ENCODE data around the gene ZNF782.
"Not testable (repeated sequence)": the region's sequence is repeated elsewhere in the genome, so short reads cannot be mapped to it uniquely, and the experiment has no call there.

The ZNF782 gene

GRCh38 chr9:96852676-96853075 is 1.6 kb downstream of the ZNF782 start:
- H3K9ac ChIP-seq (ENCODE audit: low read length in 2 of 2): peak overlapping the region in 1 of 2 donors; percentile 73
- H3K27me3 ChIP-seq (ENCODE audit: control insufficient read depth in 1 of 2, insufficient read depth in 2 of 2, low read length in 2 of 2): no peaks in the 10 kb centered on the region
- H3K4me3 ChIP-seq (ENCODE audit: low read length in 2 of 2): peak overlapping the region; percentile 75 to 88

GRCh38 chr9:96844040-96844439 is 10.3 kb downstream of the ZNF782 start:
- no peak overlapping the region for H3K27ac ChIP-seq (ENCODE audit: low read length)
- no peaks in the 10 kb centered on the region for H3K27me3 ChIP-seq (ENCODE audit: control insufficient read depth in 1 of 2, insufficient read depth in 2 of 2, low read length in 2 of 2)
- peaks cover 4 to 7% of the 10 kb centered on the region in 2 donors for H3K36me3 ChIP-seq (ENCODE audit: control insufficient read depth in 2 of 2, insufficient read depth in 2 of 2, low read length in 2 of 2)
- H3K9ac ChIP-seq (ENCODE audit: low read length in 2 of 2): no peak overlapping the region
- H3K4me3 ChIP-seq (ENCODE audit: low read length in 2 of 2): no peak overlapping the region
- H3K9me3 ChIP-seq (ENCODE audit: control insufficient read depth in 2 of 2, low read length in 2 of 2): no peaks in the 10 kb centered on the region
- no peaks in the 10 kb centered on the region for H3K4me1 ChIP-seq (ENCODE audit: control insufficient read depth, insufficient read depth, low read length)

More at GRCh38 chr9:96852676-96853075, 1.6 kb downstream of the ZNF782 start:
- peaks cover 11% of the 10 kb centered on the region for H3K4me1 ChIP-seq (ENCODE audit: control insufficient read depth, insufficient read depth, low read length)
- H3K9me3 ChIP-seq (ENCODE audit: control insufficient read depth in 2 of 2, low read length in 2 of 2): no peaks in the 10 kb centered on the region
- no peaks in the 10 kb centered on the region for H3K36me3 ChIP-seq (ENCODE audit: control insufficient read depth in 2 of 2, insufficient read depth in 2 of 2, low read length in 2 of 2)
- H3K27ac ChIP-seq (ENCODE audit: low read length): no peak overlapping the region

GRCh38 chr9:96818533-96818932 is 35.8 kb downstream of the ZNF782 start:
- Histone ChIP-seq H3K4me3 (ENCODE audit: low read length in 2 of 2) (peak overlapping the region in 1 of 2 donors; percentile 40), H3K27ac (ENCODE audit: low read length) (no peak overlapping the region), H3K4me1 (ENCODE audit: control insufficient read depth, insufficient read depth, low read length) (no peaks in the 10 kb centered on the region), H3K27me3 (ENCODE audit: control insufficient read depth in 1 of 2, insufficient read depth in 2 of 2, low read length in 2 of 2) (no peaks in the 10 kb centered on the region), H3K9ac (ENCODE audit: low read length in 2 of 2) (no peak overlapping the region), H3K9me3 (ENCODE audit: control insufficient read depth in 2 of 2, low read length in 2 of 2) (peaks cover 31 to 36% of the 10 kb centered on the region in 2 donors), H3K36me3 (ENCODE audit: control insufficient read depth in 2 of 2, insufficient read depth in 2 of 2, low read length in 2 of 2) (peaks cover 24 to 26% of the 10 kb centered on the region in 2 donors)

GRCh38 chr9:96817973-96818372 is 36.3 kb downstream of the ZNF782 start:
- H3K9ac ChIP-seq (ENCODE audit: low read length in 2 of 2): no peak overlapping the region
- H3K4me1 ChIP-seq (ENCODE audit: control insufficient read depth, insufficient read depth, low read length): no peaks in the 10 kb centered on the region
- H3K36me3 ChIP-seq (ENCODE audit: control insufficient read depth in 2 of 2, insufficient read depth in 2 of 2, low read length in 2 of 2): peaks cover 21 to 23% of the 10 kb centered on the region in 2 donors
- no peak overlapping the region for H3K27ac ChIP-seq (ENCODE audit: low read length)
- peak overlapping the region in 1 of 2 donors; percentile 40 for H3K4me3 ChIP-seq (ENCODE audit: low read length in 2 of 2)
- no peaks in the 10 kb centered on the region for H3K27me3 ChIP-seq (ENCODE audit: control insufficient read depth in 1 of 2, insufficient read depth in 2 of 2, low read length in 2 of 2)
- peaks cover 31 to 36% of the 10 kb centered on the region in 2 donors for H3K9me3 ChIP-seq (ENCODE audit: control insufficient read depth in 2 of 2, low read length in 2 of 2)

GRCh38 chr9:96813607-96814006 is 40.7 kb downstream of the ZNF782 start:
- Histone ChIP-seq H3K27me3 (ENCODE audit: control insufficient read depth in 1 of 2, insufficient read depth in 2 of 2, low read length in 2 of 2) (no peaks in the 10 kb centered on the region), H3K9ac (ENCODE audit: low read length in 2 of 2) (no peak overlapping the region), H3K9me3 (ENCODE audit: control insufficient read depth in 2 of 2, low read length in 2 of 2) (peaks cover 26 to 31% of the 10 kb centered on the region in 2 donors), H3K27ac (ENCODE audit: low read length) (no peak overlapping the region), H3K36me3 (ENCODE audit: control insufficient read depth in 2 of 2, insufficient read depth in 2 of 2, low read length in 2 of 2) (peaks cover 5 to 6% of the 10 kb centered on the region in 2 donors), H3K4me3 (ENCODE audit: low read length in 2 of 2) (no peak overlapping the region), H3K4me1 (ENCODE audit: control insufficient read depth, insufficient read depth, low read length) (no peaks in the 10 kb centered on the region)

GRCh38 chr9:96798959-96799358 is 55.4 kb downstream of the ZNF782 start:
- H3K4me3 ChIP-seq (ENCODE audit: low read length in 2 of 2); H3K4me1 ChIP-seq (ENCODE audit: control insufficient read depth, insufficient read depth, low read length); H3K27me3 ChIP-seq (ENCODE audit: control insufficient read depth in 1 of 2, insufficient read depth in 2 of 2, low read length in 2 of 2); H3K27ac ChIP-seq (ENCODE audit: low read length); H3K9ac ChIP-seq (ENCODE audit: low read length in 2 of 2): not testable (repeated sequence)
- peaks cover 11 to 16% of the 10 kb centered on the region in 2 donors for H3K36me3 ChIP-seq (ENCODE audit: control insufficient read depth in 2 of 2, insufficient read depth in 2 of 2, low read length in 2 of 2)
- peaks cover 9 to 15% of the 10 kb centered on the region in 2 donors for H3K9me3 ChIP-seq (ENCODE audit: control insufficient read depth in 2 of 2, low read length in 2 of 2)

- no peak overlapping the region for H3K9ac ChIP-seq (ENCODE audit: low read length in 2 of 2)
- H3K27ac ChIP-seq (ENCODE audit: low read length): no peak overlapping the region
- H3K27me3 ChIP-seq (ENCODE audit: control insufficient read depth in 1 of 2, insufficient read depth in 2 of 2, low read length in 2 of 2): no peaks in the 10 kb centered on the region
- H3K36me3 ChIP-seq (ENCODE audit: control insufficient read depth in 2 of 2, insufficient read depth in 2 of 2, low read length in 2 of 2): no peaks in the 10 kb centered on the region
- no peak overlapping the region for H3K4me3 ChIP-seq (ENCODE audit: low read length in 2 of 2)
- H3K9me3 ChIP-seq (ENCODE audit: control insufficient read depth in 2 of 2, low read length in 2 of 2): peaks cover 0 to 1% of the 10 kb centered on the region in 2 donors
- no peaks in the 10 kb centered on the region for H3K4me1 ChIP-seq (ENCODE audit: control insufficient read depth, insufficient read depth, low read length)
Observed at GRCh38 chr9:96784021-96784420, 70.3 kb downstream of the ZNF782 start.

- H3K27ac ChIP-seq (ENCODE audit: low read length): no peak overlapping the region
- H3K27me3 ChIP-seq (ENCODE audit: control insufficient read depth in 1 of 2, insufficient read depth in 2 of 2, low read length in 2 of 2): no peaks in the 10 kb centered on the region
- H3K9ac ChIP-seq (ENCODE audit: low read length in 2 of 2): no peak overlapping the region
- H3K4me1 ChIP-seq (ENCODE audit: control insufficient read depth, insufficient read depth, low read length): peaks cover under 1% of the 10 kb centered on the region
- no peaks in the 10 kb centered on the region for H3K36me3 ChIP-seq (ENCODE audit: control insufficient read depth in 2 of 2, insufficient read depth in 2 of 2, low read length in 2 of 2)
- no peaks in the 10 kb centered on the region for H3K9me3 ChIP-seq (ENCODE audit: control insufficient read depth in 2 of 2, low read length in 2 of 2)
- no peak overlapping the region for H3K4me3 ChIP-seq (ENCODE audit: low read length in 2 of 2)
Observed at GRCh38 chr9:96782235-96782634, 72.1 kb downstream of the ZNF782 start.

GRCh38 chr9:96781552-96781951 is 72.8 kb downstream of the ZNF782 start:
- Histone ChIP-seq H3K4me3 (ENCODE audit: low read length in 2 of 2) (no peak overlapping the region), H3K9ac (ENCODE audit: low read length in 2 of 2) (no peak overlapping the region)

GRCh38 chr9:96779089-96779488 is 75.2 kb downstream of the ZNF782 start:
- Histone ChIP-seq H3K9me3 (ENCODE audit: control insufficient read depth in 2 of 2, low read length in 2 of 2) (no peaks in the 10 kb centered on the region), H3K9ac (ENCODE audit: low read length in 2 of 2) (no peak overlapping the region), H3K27ac (ENCODE audit: low read length) (no peak overlapping the region), H3K36me3 (ENCODE audit: control insufficient read depth in 2 of 2, insufficient read depth in 2 of 2, low read length in 2 of 2) (peaks cover 8 to 15% of the 10 kb centered on the region in 2 donors), H3K4me1 (ENCODE audit: control insufficient read depth, insufficient read depth, low read length) (peaks cover 7% of the 10 kb centered on the region), H3K27me3 (ENCODE audit: control insufficient read depth in 1 of 2, insufficient read depth in 2 of 2, low read length in 2 of 2) (no peaks in the 10 kb centered on the region), H3K4me3 (ENCODE audit: low read length in 2 of 2) (peak overlapping the region in 1 of 2 donors; percentile 94)

More at GRCh38 chr9:96781552-96781951, 72.8 kb downstream of the ZNF782 start:
- peaks cover 7% of the 10 kb centered on the region for H3K4me1 ChIP-seq (ENCODE audit: control insufficient read depth, insufficient read depth, low read length)
- no peaks in the 10 kb centered on the region for H3K9me3 ChIP-seq (ENCODE audit: control insufficient read depth in 2 of 2, low read length in 2 of 2)
- H3K27ac ChIP-seq (ENCODE audit: low read length): no peak overlapping the region
- H3K36me3 ChIP-seq (ENCODE audit: control insufficient read depth in 2 of 2, insufficient read depth in 2 of 2, low read length in 2 of 2): no peaks in the 10 kb centered on the region
- H3K27me3 ChIP-seq (ENCODE audit: control insufficient read depth in 1 of 2, insufficient read depth in 2 of 2, low read length in 2 of 2): no peaks in the 10 kb centered on the region

- no peaks in the 10 kb centered on the region for H3K27me3 ChIP-seq (ENCODE audit: control insufficient read depth in 1 of 2, insufficient read depth in 2 of 2, low read length in 2 of 2)
- H3K9me3 ChIP-seq (ENCODE audit: control insufficient read depth in 2 of 2, low read length in 2 of 2): no peaks in the 10 kb centered on the region
- H3K9ac ChIP-seq (ENCODE audit: low read length in 2 of 2): peak overlapping the region; percentile 78 to 84
- H3K4me1 ChIP-seq (ENCODE audit: control insufficient read depth, insufficient read depth, low read length): peaks cover 7% of the 10 kb centered on the region
- H3K4me3 ChIP-seq (ENCODE audit: low read length in 2 of 2): peak overlapping the region; percentile 94 to 98
- H3K27ac ChIP-seq (ENCODE audit: low read length): peak overlapping the region; percentile 79
- H3K36me3 ChIP-seq (ENCODE audit: control insufficient read depth in 2 of 2, insufficient read depth in 2 of 2, low read length in 2 of 2): peaks cover 11 to 20% of the 10 kb centered on the region in 2 donors
Observed at GRCh38 chr9:96777426-96777864, 76.9 kb downstream of the ZNF782 start.
